Stimulated activated naive CD4-positive, alpha-beta T cell treated with Interleukin-2 at 50 U/mL for 16 hours (primary cell): ENCODE data around the gene C9orf50.
A peak's percentile ranks its signal among the peaks of the same experiment; 100 is the strongest.

Source experiments
- DNase-seq: peaks from one replicate; lab custom pipeline; 2025; lab: John Stamatoyannopoulos, UW

Gene C9orf50

DNA sequence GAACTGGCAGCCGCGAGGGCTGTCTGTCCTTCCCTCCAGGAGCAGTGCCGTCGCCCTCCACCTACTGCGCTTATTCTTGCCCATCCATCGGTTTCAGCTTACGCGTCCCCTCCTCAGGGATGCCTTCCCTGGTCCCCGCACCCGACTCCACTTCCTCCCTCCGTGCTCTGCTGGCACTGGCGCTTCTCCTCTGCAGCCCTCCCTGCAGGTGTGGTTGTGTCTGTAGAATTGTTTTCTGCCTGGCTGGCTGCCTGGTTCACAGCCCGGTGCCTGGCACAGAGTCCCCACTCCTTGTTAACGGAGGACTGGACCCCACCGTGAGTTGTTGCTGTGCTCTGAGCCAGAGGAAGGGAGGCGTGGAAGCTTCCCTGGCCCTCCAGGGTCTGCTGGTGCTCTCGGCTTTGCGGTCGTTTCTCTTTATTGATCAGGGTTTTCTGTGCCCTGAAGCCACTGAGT lies 10.8 kb upstream of the C9orf50 start:
- no peak for DNase-seq

DNA sequence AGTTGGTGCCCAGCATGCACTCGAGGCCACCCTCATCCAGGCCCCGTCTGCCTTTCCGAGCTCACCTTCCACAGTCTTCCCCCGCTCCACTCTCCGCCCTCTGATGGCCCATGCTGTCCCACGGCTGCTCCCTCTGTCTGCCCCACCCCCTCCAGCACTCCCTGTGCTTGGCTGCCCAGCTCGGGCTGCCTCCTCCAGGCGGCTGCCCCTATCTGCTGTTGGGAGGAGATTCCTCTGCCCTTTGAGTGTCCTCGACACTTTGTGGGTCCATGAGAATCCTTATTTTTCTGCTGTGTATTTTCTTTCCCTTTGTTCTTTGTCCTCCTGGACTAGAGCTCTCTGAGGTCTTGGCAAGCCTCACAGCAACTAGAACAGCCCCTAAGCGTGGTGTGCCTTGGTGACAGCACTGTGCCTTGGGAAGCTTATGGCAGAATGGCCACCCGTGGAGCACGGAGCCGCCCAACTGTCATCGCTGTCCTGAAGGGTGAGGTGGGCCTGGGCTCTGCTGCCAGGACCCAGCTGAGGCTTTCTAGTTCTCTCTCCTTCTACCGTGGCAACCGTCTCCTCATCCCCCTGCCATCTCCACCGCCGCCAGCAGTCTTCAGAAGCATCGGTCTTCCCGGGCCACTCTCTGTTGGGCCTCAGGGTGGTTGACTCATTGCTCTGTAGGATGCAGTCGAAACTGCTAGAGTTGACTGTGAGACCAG lies 10.2 kb upstream of the C9orf50 start:
- DNase-seq, result no peak

DNA sequence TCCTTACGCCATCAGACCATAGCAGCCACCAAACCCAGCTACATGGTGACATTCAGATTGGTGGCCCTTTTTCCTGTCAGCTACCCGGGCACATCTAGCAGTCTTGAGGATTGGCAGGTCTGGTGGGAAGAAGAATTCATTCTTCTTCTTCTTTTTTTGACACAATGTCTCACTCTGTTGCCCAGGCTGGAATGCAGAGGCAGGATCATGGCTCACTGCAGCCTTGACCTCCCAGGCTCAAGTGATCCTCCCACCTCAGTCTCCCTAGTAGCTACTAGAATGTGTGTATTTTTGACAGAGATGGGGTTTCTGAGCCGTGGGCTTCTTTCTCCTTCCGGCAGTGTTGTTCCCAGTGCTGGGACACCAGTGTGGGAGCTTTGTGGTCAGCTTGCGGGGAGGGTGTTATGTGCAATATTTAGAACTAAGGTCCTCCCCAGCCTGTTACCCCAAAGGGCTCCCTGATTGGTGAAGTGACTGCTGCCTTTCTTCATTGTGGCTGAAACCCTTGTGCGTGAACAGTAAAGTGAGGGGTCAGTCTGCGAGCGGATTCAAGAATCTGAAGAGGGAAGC lies 8.4 kb upstream of the C9orf50 start:
- no peak for DNase-seq

GRCh38 chr9:129628709-129629108 lies 7.8 kb upstream of the C9orf50 start:
- no peak for DNase-seq

DNA sequence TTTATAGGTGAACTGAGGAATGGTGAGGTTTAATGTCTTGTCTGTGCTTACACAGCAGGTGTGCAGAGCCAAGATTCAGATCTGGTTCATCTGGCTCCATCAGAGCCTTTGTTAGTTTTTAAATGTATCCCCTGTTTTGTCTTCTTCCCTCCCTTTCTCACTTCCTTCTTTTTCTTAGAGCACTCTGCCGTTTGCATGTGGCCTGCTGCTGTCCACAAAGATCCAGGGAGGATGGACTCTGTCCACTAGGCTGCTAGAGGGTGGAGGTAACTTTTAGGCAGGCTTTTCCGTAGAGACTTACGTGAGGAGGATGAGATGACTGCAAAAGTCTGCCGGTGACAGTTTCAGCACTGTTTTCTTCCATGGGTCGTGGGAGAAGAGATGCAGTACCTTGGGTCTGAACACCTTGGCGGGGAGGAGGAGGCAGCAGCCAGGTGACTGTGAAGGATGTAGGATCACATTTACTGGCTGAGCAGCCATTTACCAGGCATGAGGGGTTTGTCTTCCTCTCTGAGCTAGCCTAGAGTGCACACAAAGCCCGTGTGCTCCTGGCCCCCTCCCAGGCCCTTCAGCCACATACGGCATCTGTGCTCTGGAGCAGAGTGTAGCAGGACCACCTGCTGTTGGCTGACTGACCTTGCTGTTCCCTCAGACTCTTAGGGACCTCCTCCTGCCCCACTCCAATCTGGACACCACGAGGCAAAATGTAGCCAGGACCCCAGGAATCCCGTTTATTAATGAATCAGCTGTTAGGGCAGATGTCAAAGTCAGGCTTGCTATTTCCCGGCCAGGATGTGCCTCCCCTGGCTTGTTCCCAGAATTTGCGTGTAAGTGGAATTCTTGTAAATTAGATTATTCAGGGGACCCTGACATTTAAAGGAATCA lies 6.9 kb upstream of the C9orf50 start:
- DNase-seq, result no peak

DNA sequence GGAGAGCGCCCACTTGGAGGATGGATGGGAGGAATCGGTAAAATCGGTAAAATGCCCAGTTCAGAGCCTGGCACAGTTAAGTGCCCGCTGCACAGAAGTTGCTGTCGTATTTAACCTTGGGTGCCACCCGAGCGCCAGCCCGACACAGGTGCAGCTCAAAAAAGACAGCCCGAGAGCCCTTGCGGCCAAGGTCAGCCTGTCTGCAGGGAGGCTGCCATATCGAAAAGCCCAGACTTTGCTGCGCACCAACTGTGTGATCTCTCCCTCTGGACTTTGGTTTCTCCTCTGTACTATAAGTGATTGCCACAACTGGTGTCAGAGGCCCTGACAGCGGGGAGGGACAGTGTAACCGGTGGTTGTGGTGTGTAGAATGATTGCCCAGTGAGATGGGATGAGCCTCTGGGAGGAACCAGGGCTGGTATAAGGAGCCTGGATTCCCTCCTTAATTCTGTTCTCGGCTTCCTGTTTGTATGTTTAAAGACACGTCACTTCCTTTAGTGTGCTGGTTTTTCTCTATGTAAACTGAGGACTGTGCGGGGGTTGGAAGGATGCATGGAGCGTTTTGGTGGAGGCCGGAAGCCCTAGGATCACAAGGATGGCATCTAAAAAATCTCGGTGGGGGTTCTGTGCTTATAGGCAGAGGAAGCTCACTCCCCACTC lies 5.9 kb upstream of the C9orf50 start:
- peak; percentile 35 for DNase-seq

DNA sequence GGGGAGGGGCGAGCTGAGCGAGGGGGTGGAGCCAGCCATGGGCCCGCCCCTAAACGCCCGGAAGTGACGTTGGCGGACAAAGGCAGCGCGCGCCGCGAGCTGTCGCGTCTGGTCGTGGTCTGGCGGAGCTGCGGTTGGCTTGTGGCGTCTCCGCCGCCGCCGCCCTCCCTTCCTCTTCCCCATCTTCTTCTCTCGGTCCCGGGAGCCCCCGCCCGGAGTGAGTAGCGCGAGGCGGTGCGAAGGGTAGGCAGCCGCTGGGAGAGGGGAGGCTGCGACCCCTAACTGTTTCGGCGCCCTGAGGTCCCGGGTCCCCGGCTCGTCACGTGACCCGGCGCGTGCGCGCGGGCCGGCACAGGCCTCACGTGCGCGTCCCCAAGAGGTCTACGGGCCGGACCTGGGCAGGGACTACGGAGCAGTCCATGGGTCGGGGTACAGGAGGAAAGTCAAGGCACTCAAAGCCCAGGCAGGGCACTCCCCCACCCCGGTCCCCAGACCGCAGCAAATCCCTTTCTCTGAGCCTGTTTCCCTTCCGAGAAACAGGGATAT lies 5.3 kb upstream of the C9orf50 start, which contains the start of gene NTMT1:
TSS of gene NTMT1 (plus strand) at position 85 of the 546 bp plus-strand sequence. CDS start 6,541 bp downstream, outside the sequence.
- DNase-seq, result peak; percentile 79

DNA sequence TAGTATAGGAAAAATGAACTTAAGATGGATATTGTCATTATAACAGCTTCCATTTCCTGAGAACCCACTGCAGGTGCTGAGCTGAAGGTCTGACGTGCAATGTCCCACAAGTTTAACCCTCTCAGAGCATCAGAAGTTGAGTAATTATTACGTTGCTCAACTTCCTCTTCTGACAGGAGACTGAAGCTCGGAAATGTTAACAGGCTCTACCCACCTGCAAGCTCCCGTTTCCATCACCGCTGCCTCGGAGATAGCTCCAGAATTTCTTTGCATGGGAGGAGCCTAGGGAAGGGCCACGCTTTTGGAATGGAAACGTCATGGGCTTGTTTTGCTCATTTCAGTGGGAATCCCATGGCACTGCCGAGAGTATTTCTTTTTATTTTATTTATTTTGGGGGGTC lies 4.0 kb upstream of the C9orf50 start:
- no peak for DNase-seq

DNA sequence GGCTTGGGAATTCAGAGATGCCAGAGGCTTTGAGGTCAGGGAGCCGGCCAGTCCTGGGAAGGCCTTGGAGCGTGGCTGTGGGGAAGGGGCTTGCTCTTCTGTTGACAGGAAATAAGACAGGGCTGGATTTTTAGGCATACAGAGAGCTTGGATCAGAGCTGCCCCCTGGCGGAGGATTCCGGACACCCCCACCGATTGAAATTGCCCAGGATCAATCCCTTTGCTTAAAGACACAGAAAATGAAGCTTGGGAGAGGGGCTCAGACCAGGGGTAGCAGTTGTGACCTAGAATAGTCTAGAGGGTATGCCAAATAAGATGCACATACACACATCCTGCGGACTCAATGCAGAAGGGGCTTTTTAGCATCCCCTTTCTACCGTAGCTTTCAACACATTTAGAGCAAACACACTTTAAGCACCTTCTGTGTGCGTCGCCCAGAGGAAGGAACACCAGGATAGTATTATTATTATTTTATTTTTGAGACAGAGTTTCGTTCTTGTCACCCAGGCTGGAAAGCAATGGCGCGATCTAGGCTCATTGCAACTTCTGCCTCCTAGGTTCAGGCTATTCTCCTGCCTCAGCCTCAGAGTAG lies 3.4 kb upstream of the C9orf50 start:
- peak; percentile 66 for DNase-seq

DNA sequence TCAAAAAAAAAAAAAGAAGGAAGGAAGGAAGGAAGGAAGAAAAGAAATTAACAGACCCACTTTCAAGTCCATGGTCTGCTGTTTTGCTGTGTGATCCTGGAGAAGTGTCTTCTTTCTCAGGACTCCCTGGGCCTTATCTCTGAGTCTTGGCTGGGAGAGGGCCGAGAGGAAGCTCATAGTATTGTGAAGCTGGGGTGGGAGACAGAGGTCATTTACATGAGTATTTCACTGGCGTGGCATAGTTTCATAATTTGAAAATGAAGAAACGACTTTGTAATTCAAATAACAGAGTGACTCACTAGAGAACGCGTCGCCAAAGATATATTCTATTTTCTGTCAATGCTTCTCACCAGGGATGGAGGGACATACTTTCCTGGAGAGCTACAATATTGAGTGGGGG lies 2.4 kb upstream of the C9orf50 start:
- no peak for DNase-seq

DNA sequence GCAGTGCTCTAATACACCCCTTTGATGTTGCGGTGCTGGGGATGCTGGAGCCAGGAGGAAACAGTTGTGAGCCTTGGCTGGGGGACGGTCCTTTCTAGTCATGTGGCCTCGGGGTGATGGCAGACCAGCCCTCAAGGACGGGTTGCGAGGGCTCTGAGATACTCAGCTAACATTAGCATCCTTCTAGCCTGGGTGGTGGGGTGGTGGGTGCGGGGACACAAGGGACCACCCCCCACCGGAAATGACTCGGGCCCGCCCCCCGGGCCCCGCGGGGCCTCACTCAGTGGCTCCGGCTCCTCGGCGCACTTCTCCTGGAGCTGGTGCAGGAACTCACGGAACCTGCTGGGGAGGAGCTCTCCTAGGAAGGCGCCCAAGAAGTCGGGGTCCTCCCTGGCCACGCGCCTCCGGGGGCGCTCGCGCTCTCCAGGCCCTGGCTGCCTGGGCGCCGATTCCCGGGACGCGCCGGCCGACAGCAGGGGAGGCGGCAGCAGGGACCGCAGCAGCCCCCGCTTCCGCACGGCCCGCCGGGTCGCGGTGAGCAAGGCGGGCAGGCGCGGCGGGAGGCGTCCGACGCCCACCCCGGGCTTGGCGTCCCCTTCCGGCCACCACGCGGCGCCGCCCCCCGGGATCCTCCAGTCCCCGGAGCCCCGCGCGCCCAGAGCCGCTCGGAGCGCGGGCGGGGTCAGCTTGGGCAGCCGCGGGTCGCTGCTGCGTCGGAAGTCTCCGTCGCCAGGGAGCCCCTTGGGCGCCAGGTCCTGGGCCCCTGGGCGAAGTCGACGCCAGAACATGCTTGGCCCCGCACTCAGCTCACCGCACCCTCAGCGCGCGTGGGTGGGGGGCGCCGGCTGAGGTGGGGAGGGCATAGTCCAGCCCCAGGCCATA lies 873 bp downstream of the C9orf50 start:
- no peak for DNase-seq

DNA sequence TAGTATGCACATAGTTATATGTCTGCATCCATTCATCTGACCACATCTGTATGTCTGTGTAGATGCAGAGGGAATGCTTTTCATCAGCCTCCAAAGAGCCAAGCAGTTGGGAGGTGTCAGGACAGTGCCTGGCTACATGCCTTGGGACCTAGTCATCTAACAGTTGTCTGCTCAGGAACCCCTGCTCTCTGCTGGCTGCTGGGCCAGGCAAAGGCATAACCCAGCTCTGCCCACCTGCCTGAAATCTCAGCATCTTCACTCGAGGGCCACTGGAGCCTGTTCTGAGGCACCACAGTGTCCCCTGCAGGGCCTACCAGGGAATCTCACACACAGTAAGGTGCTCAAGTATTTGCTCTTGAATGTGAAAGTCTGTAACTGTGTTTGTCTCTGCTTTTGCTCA lies 3.7 kb downstream of the C9orf50 start:
- DNase-seq, result no peak

DNA sequence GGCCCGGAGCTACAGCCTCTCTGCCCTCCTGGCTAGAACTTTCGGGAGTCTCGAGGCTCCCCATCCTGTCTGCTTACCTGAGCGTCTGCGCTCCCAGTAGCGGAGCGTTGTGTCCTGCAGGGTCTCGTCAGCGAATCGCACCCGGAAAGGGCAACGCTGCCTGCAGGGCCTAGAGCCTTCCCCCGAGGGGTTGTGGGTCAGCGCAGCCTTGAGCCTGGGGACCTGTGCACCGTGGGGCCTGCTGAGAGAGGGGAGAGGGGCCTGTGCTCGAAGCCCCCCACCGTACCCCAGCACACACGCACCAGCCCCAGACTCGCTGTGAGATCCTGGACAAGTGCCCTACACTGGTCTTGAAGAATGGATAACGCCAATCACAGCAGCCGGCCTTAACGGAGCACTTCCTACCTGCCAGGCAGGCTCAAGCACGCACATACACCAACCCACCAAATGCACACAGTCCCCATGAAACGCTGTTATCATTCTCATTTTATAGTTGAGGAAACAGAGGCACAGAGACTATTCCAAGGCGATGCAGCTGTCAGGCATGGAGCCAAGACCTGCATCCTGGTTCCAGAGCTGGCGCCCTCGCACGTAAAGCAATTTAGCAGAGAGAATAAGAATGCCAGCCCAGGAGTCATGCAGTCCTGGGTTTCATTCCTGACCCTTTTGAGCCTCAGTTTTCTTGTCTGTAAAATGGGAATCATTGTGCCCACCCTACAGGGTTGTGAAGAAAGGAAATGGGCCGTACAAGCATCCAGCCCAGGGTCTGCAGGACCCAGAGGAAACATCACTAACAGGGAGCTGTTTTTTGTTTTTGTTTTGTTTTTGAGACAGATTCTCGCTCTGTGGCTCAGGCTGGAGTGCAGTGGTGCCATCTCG lies 5.3 kb downstream of the C9orf50 start:
- DNase-seq, result no peak

GRCh38 chr9:129614932-129615331 lies 6.0 kb downstream of the C9orf50 start:
- no peak for DNase-seq

- DNase-seq, result no peak
Measured at GRCh38 chr9:129613520-129614175, 7.3 kb downstream of the C9orf50 start.

DNA sequence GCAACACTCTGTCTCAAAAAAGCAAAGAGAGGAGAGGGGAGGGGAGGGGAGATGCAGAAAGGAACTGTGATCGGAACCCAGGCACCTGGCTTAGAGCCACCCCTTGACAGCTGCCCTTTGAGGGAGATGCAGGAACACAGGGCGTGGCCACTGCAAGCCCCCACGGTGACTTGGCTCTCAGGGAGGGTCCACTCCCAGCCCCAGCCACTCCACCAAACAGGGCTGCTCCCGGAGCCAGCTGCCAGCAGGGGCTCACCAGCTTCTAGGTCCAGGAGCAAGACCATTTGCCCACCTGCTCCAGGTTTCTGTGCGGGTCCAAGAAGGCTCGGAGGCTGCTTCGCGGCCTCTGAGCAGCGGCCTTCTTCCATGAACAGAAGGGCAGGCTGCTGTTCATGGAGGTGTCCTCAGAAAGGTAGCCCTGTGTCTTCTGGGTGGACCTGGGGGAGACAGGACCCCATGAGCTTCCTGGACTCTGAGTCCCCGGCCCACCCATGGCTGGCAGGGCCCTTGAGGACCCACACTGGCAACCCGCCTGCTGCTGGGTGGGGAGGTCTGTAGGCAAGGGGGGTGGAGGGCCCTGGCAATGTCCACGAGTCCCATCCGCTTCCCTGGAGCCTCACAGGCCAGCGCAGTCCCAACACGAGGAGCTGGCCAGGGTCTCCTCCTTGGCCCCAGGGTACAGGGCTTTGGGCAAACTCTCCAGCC lies 7.9 kb downstream of the C9orf50 start:
- no peak for DNase-seq

DNA sequence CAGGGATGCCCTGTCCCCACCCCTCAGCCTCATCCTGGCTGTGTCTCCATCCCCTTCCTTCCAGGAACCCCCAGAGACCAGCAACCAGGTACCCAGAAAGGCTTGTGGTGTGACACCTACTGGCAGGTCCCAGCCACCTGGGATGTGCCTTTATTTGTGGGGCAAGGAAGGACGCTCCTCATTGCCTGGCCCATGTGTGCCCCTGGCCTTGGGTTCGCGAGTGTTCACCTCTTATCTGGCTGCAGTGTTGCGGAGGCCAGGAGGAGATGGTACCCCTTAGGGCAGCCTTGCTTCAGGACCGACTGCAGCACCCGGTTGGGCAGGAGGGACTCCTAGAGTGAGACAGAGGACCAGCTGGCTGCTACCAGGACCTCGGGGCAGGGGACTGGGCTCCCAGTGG lies 8.8 kb downstream of the C9orf50 start:
- DNase-seq, result no peak

DNA sequence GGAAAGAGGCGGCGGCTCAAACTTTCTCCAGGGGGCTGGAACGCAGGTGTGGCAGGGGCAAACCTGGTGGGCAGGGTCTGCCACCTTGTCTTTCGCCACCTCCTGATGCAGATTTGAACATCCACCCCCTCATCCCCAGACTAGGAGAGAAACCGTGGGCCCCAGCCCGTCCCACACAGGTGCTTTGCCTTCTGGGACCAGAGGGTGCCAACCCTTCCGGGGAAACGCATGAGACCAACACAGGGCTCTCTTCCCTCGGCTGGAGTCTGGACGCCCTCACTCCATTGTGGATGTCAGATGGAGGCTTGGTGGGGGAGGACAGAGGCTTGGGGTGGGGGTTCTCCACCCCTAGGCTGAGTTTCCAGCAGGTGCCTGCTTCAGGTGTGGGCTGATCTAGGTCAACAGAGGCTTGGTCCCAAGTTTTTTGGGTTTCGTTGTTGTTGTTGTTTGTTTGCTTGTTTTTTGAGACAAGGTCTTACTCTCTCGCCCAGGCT lies 9.5 kb downstream of the C9orf50 start:
- no peak for DNase-seq
